Mesendoderm (in vitro differentiated cells): ENCODE data around the gene TEKT3.

Experiments used
- DNase-seq: peaks from one replicate; pipeline ENCODE4 v3.0.0; 2013
- H2AK5ac ChIP-seq: 2 replicates; pipeline ENCODE4 v1.6.1; 2013; ENCODE audit warnings: low read length, inconsistent platforms
- H2BK120ac ChIP-seq: 2 replicates; pipeline ENCODE4 v1.6.1; 2013; ENCODE audit warnings: low read depth, mild to moderate bottlenecking, low read length, moderate library complexity, mixed read lengths
- H2BK15ac ChIP-seq: replicated peaks from 2 replicates; pipeline ENCODE4 v1.6.1; 2013; ENCODE audit warnings: low read depth, mild to moderate bottlenecking, moderate library complexity
- H2BK5ac ChIP-seq: 2 replicates; pipeline ENCODE4 v1.6.1; 2013; ENCODE audit warnings: low read length, inconsistent platforms
- H3K18ac ChIP-seq: 2 replicates; pipeline ENCODE4 v1.6.1; 2013; ENCODE audit warnings: mild to moderate bottlenecking, low read length, mixed read lengths
- H3K23ac ChIP-seq: one replicate; pipeline ENCODE4 v1.6.1; 2013; ENCODE audit warnings: low read length
- H3K27ac ChIP-seq: 2 replicates; pipeline ENCODE4 v1.5.1; 2013; ENCODE audit warnings: low read depth, mild to moderate bottlenecking, inconsistent platforms, low read length, moderate library complexity
- H3K27me3 ChIP-seq: 2 replicates; pipeline ENCODE4 v1.6.1; 2013; ENCODE audit warnings: low read length, control low read depth, mild to moderate bottlenecking, inconsistent platforms; ENCODE audit not compliant: insufficient read depth, poor library complexity
- H3K36me3 ChIP-seq: 2 replicates; pipeline ENCODE4 v1.6.1; 2013; ENCODE audit warnings: low read length, inconsistent platforms; ENCODE audit not compliant: control insufficient read depth, insufficient read depth
- H3K4ac ChIP-seq: one replicate; pipeline ENCODE4 v1.6.1; 2013; ENCODE audit warnings: low read depth, mild to moderate bottlenecking, low read length, moderate library complexity
- H3K4me1 ChIP-seq: 2 replicates; pipeline ENCODE4 v1.6.1; 2013; ENCODE audit warnings: low read depth, low read length, inconsistent platforms; ENCODE audit not compliant: control insufficient read depth
- H3K4me2 ChIP-seq: 2 replicates; pipeline ENCODE4 v1.6.1; 2013; ENCODE audit warnings: low read length
- H3K4me3 ChIP-seq: 2 replicates; pipeline ENCODE4 v1.5.1; 2013; ENCODE audit warnings: mild to moderate bottlenecking, low read length
- H3K56ac ChIP-seq: one replicate; pipeline ENCODE4 v1.6.1; 2013; ENCODE audit warnings: low read length
- H3K79me1 ChIP-seq: 2 replicates; pipeline ENCODE4 v1.6.1; 2013; ENCODE audit warnings: low read length, inconsistent platforms
- H3K79me2 ChIP-seq: 2 replicates; pipeline ENCODE4 v1.6.1; 2013; ENCODE audit warnings: mild to moderate bottlenecking, low read length; ENCODE audit not compliant: control insufficient read depth, insufficient read depth
- H3K9ac ChIP-seq: 2 replicates; pipeline ENCODE4 v1.6.1; 2013; ENCODE audit warnings: low read length, inconsistent platforms
- H4K5ac ChIP-seq: one replicate; pipeline ENCODE4 v1.6.1; 2013; ENCODE audit warnings: low read length
- H4K8ac ChIP-seq: one replicate; pipeline ENCODE4 v1.6.1; 2013; ENCODE audit warnings: low read depth, mild to moderate bottlenecking, control low read depth, low read length, moderate library complexity
- WGBS: extraction: QIAGEN DNeasy Blood & Tissue Kit; methylation state at CpG from one replicate; pipeline ENCODE4 v1.1.7; 2013; ENCODE audit warnings: low lambda C conversion rate, missing lambda C conversion rate; ENCODE audit not compliant: insufficient coverage; ENCODE audit errors: extremely low coverage; 5-methylcytosine and 5-hydroxymethylcytosine counted together

TEKT3 gene

DNA sequence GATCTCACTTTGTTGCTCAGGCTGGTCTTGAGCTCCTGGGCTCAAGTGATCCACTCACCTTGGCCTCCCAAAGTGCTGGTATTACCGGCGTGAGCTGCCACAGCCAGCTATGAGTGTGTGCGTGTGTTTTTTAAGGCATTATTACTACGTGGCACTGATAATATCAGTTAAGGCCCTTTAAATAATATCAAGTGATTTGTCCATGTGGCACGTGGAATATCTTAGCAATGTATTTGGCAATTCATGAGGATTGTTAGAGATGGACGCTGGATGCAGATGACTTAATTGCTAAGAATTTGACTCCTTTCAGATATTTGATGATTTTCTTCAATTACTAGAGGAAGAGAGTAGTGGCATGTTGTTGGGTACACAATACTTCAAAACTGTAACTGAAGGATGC lies 50.8 kb downstream of the TEKT3 start:
- H4K5ac ChIP-seq: no peak overlapping the region
- WGBS: no CpG with 5 or more reads among the region's 6 CpGs
- no peak overlapping the region for H2BK120ac ChIP-seq
- H4K8ac ChIP-seq: no peak overlapping the region
- H2BK5ac ChIP-seq: no peak overlapping the region
- DNase-seq: no peak
- no peak overlapping the region for H3K9ac ChIP-seq
- H3K79me2 ChIP-seq: no peaks in the 10 kb centered on the region
- H2AK5ac ChIP-seq: no peak overlapping the region
- no peaks in the 10 kb centered on the region for H3K4me1 ChIP-seq
- H3K27me3 ChIP-seq: no peaks in the 10 kb centered on the region
- no peak overlapping the region for H3K27ac ChIP-seq
- H3K4ac ChIP-seq: no peak overlapping the region
- H3K4me3 ChIP-seq: no peak overlapping the region
- no peak overlapping the region for H3K23ac ChIP-seq
- no peak overlapping the region for H3K4me2 ChIP-seq
- no peak overlapping the region for H3K56ac ChIP-seq
- no peaks in the 10 kb centered on the region for H3K79me1 ChIP-seq
- no peaks in the 10 kb centered on the region for H3K36me3 ChIP-seq
- H2BK15ac ChIP-seq: no peak overlapping the region
- H3K18ac ChIP-seq: no peak overlapping the region

DNA sequence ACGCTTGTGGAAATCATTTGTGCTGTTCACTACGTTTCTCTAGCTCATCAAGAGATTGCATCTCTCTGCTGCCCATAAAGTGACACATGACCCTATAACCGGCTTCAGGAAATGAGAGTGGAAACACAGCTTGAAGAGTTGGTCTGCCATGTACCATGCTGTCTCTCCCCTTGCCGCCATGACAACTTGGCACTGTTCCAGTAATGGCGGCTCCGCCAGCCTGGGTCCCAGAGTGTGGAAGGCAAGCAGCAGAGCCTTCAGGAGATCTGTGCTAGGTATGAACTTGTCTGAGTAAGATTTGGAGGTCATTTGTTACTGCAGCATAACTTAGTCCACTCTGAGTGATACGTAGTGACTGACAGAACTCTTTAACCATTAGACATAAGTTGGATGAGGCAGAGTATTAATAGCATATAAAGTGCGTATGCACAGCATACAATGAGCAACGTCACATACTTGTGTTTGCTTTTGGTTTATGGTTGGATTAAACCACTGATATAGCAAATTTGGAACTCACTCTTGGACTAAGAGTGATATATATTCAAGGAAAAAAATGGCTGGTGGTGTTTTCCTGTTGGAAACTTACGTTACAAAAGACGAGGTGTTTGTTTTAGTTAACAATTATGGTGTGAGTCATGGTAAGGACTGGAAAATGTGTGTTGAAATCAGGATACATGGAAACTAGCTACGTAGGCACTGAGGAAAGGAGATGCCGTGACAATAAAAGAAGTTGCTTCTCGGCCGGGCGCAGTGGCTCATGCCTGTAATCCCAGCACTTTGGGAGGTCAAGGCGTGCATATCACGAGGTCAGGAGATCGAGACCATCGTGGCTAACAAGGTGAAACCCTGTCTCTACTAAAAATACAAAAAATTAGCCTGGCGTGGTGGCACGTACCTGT lies 51.9 kb downstream of the TEKT3 start:
- Histone ChIP-seq H4K5ac (no peak overlapping the region), H3K79me2 (no peaks in the 10 kb centered on the region), H3K4me1 (no peaks in the 10 kb centered on the region), H2BK5ac (no peak overlapping the region), H3K23ac (no peak overlapping the region), H3K27me3 (no peaks in the 10 kb centered on the region), H3K4ac (no peak overlapping the region), H3K4me2 (no peak overlapping the region), H3K18ac (no peak overlapping the region), H3K36me3 (no peaks in the 10 kb centered on the region), H3K27ac (no peak overlapping the region), H4K8ac (no peak overlapping the region), H3K79me1 (no peaks in the 10 kb centered on the region), H3K9ac (no peak overlapping the region), H3K56ac (no peak overlapping the region), H2BK15ac (no peak overlapping the region), H2AK5ac (no peak overlapping the region), H3K4me3 (no peak overlapping the region), H2BK120ac (no peak overlapping the region)
- no peak for DNase-seq
- no CpG with 5 or more reads among the region's 22 CpGs for WGBS

DNA sequence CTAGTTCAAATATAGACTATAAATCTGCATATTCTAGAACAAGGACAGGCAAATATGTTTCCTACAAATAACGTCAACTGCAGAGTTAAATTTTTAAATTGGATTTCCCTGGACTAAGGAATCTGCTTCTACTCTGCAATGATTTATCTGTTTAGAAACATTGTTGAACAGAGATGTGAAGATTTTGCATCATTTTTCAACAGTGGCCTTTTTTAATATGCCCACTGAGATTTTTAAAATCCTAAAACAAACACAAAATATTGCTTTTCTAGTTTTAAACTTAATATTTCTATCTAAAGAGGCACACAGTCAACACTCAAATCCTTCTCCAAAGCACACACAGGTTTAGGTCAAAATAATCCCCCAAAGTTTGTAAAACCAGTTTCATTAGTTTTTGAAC lies 52.5 kb downstream of the TEKT3 start:
- no peak overlapping the region for H2BK15ac ChIP-seq
- no peak for DNase-seq
- no peak overlapping the region for H2AK5ac ChIP-seq
- no CpG with 5 or more reads among the region's 1 CpG for WGBS
- no peak overlapping the region for H3K4me3 ChIP-seq
- no peak overlapping the region for H3K56ac ChIP-seq
- no peak overlapping the region for H3K18ac ChIP-seq
- no peak overlapping the region for H4K5ac ChIP-seq
- H3K4ac ChIP-seq: no peak overlapping the region
- H3K23ac ChIP-seq: no peak overlapping the region
- H3K9ac ChIP-seq: no peak overlapping the region
- no peaks in the 10 kb centered on the region for H3K36me3 ChIP-seq
- no peak overlapping the region for H2BK120ac ChIP-seq
- no peak overlapping the region for H3K27ac ChIP-seq
- H3K27me3 ChIP-seq: no peaks in the 10 kb centered on the region
- H3K79me1 ChIP-seq: no peaks in the 10 kb centered on the region
- no peaks in the 10 kb centered on the region for H3K4me1 ChIP-seq
- no peak overlapping the region for H3K4me2 ChIP-seq
- H2BK5ac ChIP-seq: no peak overlapping the region
- H4K8ac ChIP-seq: no peak overlapping the region
- no peaks in the 10 kb centered on the region for H3K79me2 ChIP-seq

DNA sequence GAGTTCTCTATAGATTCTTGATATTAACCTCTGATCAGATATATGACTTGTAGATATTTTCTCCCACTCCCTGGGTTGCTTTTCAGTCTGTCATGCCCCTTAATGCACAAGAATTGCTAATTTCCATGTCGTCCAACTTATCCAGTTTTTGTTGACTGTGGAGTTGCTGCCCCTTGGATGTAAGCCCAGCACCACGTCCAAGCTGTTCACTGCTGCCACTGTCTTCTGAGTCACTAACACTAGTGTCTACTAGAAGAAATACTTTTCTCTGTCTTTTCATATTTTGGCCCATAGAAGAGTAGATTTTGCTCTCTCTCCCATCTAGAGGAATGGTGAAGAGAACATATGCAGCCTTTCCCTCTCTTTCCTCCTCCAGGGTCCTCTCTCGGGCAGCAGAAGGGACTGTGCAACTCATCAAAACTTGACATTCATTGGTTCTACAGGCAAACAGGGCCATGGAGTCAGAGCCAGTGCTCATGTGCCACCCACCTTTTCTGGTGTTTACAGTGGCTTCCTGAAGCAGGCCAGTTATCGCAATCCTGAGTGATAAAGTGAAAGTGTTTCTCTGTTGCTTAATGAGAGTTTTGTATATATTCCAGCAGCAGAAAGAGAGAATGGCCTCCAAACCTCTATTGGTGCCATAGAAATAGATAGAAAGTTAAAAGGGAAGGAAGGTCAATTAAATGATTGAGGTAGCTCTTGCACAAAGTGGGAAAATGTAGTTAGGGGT lies 53.7 kb downstream of the TEKT3 start:
- H3K27me3 ChIP-seq: no peaks in the 10 kb centered on the region
- no peak for DNase-seq
- no peaks in the 10 kb centered on the region for H3K79me2 ChIP-seq
- H3K4ac ChIP-seq: no peak overlapping the region
- no CpG with 5 or more reads among the region's 4 CpGs for WGBS
- no peak overlapping the region for H3K18ac ChIP-seq
- H2BK15ac ChIP-seq: no peak overlapping the region
- no peaks in the 10 kb centered on the region for H3K36me3 ChIP-seq
- H3K4me2 ChIP-seq: no peak overlapping the region
- H3K23ac ChIP-seq: no peak overlapping the region
- H3K4me3 ChIP-seq: no peak overlapping the region
- no peak overlapping the region for H2BK5ac ChIP-seq
- no peak overlapping the region for H4K5ac ChIP-seq
- no peak overlapping the region for H3K56ac ChIP-seq
- H3K9ac ChIP-seq: no peak overlapping the region
- no peaks in the 10 kb centered on the region for H3K4me1 ChIP-seq
- H4K8ac ChIP-seq: no peak overlapping the region
- no peaks in the 10 kb centered on the region for H3K79me1 ChIP-seq
- H2AK5ac ChIP-seq: no peak overlapping the region
- no peak overlapping the region for H3K27ac ChIP-seq
- no peak overlapping the region for H2BK120ac ChIP-seq

DNA sequence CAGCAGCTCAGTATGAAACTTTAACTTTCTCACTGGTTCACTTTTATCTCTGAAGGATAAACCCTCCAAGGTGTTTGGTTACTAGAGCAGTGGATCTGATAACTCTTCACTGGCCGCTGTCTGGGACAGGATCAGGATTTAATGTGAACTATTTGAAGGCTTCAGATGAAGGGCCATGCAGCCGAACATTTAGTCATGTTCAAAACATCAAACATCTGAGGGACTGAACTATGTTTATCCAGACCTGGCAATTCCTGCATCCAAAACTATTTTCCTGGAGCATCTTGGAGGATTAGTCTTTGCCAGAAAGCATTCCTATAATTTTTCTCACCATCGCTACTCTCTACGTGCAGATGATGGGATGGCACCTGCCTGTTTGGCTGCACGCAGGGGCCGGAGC lies 55.9 kb downstream of the TEKT3 start:
- no peak overlapping the region for H3K4me2 ChIP-seq
- no peak overlapping the region for H4K5ac ChIP-seq
- no peak overlapping the region for H3K4me3 ChIP-seq
- no peak overlapping the region for H4K8ac ChIP-seq
- H2BK120ac ChIP-seq: no peak overlapping the region
- no peak overlapping the region for H3K27ac ChIP-seq
- H2BK5ac ChIP-seq: no peak overlapping the region
- H3K18ac ChIP-seq: no peak overlapping the region
- H3K79me2 ChIP-seq: no peaks in the 10 kb centered on the region
- H3K79me1 ChIP-seq: no peaks in the 10 kb centered on the region
- no peaks in the 10 kb centered on the region for H3K27me3 ChIP-seq
- no peak overlapping the region for H3K56ac ChIP-seq
- H2BK15ac ChIP-seq: no peak overlapping the region
- no peak overlapping the region for H3K4ac ChIP-seq
- no peak overlapping the region for H2AK5ac ChIP-seq
- no CpG with 5 or more reads among the region's 6 CpGs for WGBS
- H3K23ac ChIP-seq: no peak overlapping the region
- no peak for DNase-seq
- no peaks in the 10 kb centered on the region for H3K4me1 ChIP-seq
- no peaks in the 10 kb centered on the region for H3K36me3 ChIP-seq
- H3K9ac ChIP-seq: no peak overlapping the region
